ES-I3 (cell line): ENCODE results near the gene MTCL3.
"Not testable (repeated sequence)": the region's sequence is repeated elsewhere in the genome, so short reads cannot be mapped to it uniquely, and the experiment has no call there.

Source experiments
- H3K36me3 ChIP-seq: 2 replicates; pipeline ENCODE4 v1.6.1; 2013; ENCODE audit warnings: mild to moderate bottlenecking, low read length, control low read depth, moderate library complexity; ENCODE audit not compliant: insufficient read depth
- H3K4me1 ChIP-seq: 2 replicates; pipeline ENCODE4 v1.6.1; 2013; ENCODE audit warnings: mild to moderate bottlenecking, control low read depth, low read length; ENCODE audit not compliant: insufficient read depth
- H3K9ac ChIP-seq: 2 replicates; pipeline ENCODE4 v1.6.1; 2013; ENCODE audit warnings: low read depth, mild to moderate bottlenecking, low read length, moderate library complexity
- H3K9me3 ChIP-seq: 2 replicates; pipeline ENCODE4 v1.6.1; 2013; ENCODE audit warnings: mild to moderate bottlenecking, low read length, moderate library complexity; ENCODE audit not compliant: control insufficient read depth, insufficient read depth

Gene MTCL3

DNA sequence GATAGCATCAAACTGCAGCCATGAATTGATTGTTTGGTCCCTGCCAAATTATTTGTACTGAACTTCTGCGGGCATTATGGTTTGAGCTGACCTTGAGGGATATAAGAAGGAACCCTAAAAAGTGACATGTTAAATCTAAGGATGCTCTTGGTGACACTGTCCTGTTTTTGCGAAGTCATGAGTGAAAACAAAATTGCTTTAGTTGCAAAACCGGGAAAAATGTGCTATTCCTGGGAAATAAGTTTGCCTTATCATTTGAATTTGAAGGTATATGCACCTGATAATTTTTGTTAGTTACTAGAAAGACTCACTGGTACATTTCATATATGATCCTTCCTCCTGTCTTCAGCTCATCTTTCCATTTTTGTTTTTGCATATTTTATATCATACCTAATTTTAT lies 67.7 kb downstream of the MTCL3 start:
- H3K4me1 ChIP-seq: peaks cover 10% of the 10 kb centered on the region; the same call in 1 of the 2 replicates
- no peaks in the 10 kb centered on the region for H3K9me3 ChIP-seq
- no peak overlapping the region for H3K9ac ChIP-seq
- no peaks in the 10 kb centered on the region; the same call in 1 of the 2 replicates for H3K36me3 ChIP-seq

DNA sequence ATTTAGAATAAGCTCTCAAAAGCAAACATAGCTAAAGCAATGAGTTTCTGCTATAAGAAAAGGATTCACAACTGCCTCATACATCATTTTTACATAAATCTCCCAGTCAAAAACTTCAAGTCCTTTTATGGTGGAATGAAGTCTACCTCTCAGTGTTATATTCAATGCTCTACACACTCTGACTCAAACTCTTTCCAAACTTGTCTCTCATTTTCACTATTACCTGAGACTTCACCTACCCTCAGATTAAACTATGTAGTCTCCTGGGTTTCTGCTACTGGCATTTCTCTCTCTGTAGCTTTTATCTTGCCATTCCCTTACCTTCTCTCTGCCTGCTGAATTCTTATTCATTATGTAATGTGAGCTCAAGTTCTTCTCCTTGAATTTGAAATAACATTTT lies 71.4 kb downstream of the MTCL3 start:
- no peaks in the 10 kb centered on the region for H3K9me3 ChIP-seq
- H3K36me3 ChIP-seq: no peaks in the 10 kb centered on the region; the same call in 1 of the 2 replicates
- peaks cover 9% of the 10 kb centered on the region; the same call in 1 of the 2 replicates for H3K4me1 ChIP-seq
- H3K9ac ChIP-seq: no peak overlapping the region

- peaks cover 9% of the 10 kb centered on the region; the same call in 1 of the 2 replicates for H3K4me1 ChIP-seq
- no peaks in the 10 kb centered on the region; the same call in 1 of the 2 replicates for H3K36me3 ChIP-seq
- no peak overlapping the region for H3K9ac ChIP-seq
- no peaks in the 10 kb centered on the region for H3K9me3 ChIP-seq
These were observed 72.8 kb downstream of the MTCL3 start for GRCh38 chr6:127446356-127446755.

GRCh38 chr6:127441881-127442280 lies 77.3 kb downstream of the MTCL3 start:
- H3K9ac ChIP-seq: no peak overlapping the region
- H3K4me1 ChIP-seq: no peaks in the 10 kb centered on the region
- no peaks in the 10 kb centered on the region; the same call in 1 of the 2 replicates for H3K9me3 ChIP-seq
- H3K36me3 ChIP-seq: no peaks in the 10 kb centered on the region

DNA sequence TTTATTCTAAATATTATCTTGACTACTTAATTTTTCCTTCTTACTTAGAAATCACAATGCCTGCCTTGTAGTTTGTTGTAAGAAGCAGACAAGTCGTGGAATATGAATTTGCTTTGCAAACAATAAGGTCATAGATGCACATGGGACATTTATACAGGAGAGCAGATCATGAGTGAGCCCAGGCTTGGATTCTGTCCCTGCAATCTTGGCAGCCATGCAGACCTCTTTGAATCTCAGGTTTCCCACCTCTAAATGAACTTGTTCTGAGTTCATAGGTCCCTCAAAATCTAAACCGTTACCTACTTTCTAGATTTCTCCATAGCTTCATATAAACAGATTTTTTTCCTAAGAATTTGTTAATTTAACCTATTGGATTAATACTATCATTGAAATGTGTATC lies 79.4 kb downstream of the MTCL3 start:
- no peaks in the 10 kb centered on the region; the same call in 1 of the 2 replicates for H3K9me3 ChIP-seq
- no peaks in the 10 kb centered on the region for H3K36me3 ChIP-seq
- H3K4me1 ChIP-seq: no peaks in the 10 kb centered on the region
- no peak overlapping the region for H3K9ac ChIP-seq

GRCh38 chr6:127436578-127437110 lies 82.5 kb downstream of the MTCL3 start:
- Histone ChIP-seq H3K36me3 (no peaks in the 10 kb centered on the region), H3K9me3 (no peaks in the 10 kb centered on the region; the same call in 1 of the 2 replicates), H3K4me1 (no peaks in the 10 kb centered on the region), H3K9ac (no peak overlapping the region)

DNA sequence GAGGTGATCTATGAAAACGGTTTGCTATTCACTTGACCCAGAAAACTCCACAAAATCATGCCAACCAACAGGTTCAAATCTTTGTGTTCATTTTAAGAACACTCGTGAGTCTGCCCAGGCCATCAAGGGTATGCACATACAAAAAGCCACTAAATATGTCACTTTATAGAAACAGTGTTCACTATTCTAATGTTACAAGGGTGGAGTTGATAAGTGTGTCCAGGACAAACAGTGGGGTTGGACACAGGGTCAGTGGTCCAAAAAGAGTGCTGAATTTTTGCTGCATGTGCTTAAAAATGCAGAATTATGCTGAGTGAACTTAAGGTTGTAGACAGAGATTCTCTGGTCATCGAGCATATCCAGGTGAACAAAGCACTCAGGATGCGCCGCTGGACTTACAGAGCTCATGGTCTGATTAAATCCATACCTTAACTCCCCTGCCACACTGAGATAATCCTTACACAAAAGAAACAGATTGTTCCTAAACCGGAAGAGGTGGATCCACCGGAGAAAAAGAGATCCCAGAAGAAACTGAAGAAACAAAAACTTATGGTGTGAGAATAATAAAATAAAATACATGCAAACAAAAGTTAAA lies 83.4 kb downstream of the MTCL3 start:
- Histone ChIP-seq H3K36me3 (no peaks in the 10 kb centered on the region), H3K9me3 (no peaks in the 10 kb centered on the region; the same call in 1 of the 2 replicates), H3K9ac (no peak overlapping the region), H3K4me1 (no peaks in the 10 kb centered on the region)

GRCh38 chr6:127434651-127435050 lies 84.5 kb downstream of the MTCL3 start:
- no peaks in the 10 kb centered on the region for H3K36me3 ChIP-seq
- H3K9me3 ChIP-seq: no peaks in the 10 kb centered on the region; the same call in 1 of the 2 replicates
- no peaks in the 10 kb centered on the region for H3K4me1 ChIP-seq
- no peak overlapping the region for H3K9ac ChIP-seq

- not testable (repeated sequence) for H3K9ac ChIP-seq, H3K4me1 ChIP-seq, H3K9me3 ChIP-seq, H3K36me3 ChIP-seq
These were observed 90.6 kb downstream of the MTCL3 start for GRCh38 chr6:127428562-127428961.

DNA sequence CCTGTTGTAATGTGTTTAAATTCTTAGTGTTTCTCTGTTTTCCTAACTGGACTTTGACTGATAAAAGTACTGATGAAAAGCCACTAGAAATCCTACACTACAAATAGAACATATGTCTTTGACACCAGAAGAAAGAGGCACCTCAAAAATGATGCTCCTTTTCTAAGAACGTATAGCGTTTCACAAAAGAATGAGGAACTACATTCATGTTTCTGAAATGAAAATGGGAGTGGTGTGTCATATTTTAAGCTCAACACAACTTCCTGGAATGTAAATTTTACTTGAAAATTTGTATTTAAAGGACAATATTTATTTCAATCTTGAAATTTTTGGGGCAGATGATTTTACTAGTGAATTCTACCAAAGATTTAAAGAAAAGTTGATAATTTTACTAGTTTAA lies 95.2 kb downstream of the MTCL3 start:
- Histone ChIP-seq H3K9ac (no peak overlapping the region), H3K36me3 (no peaks in the 10 kb centered on the region), H3K9me3 (peaks cover 3% of the 10 kb centered on the region; the same call in 1 of the 2 replicates), H3K4me1 (peaks cover 13% of the 10 kb centered on the region; the same call in 1 of the 2 replicates)
